HAP-1 (cell line): ENCODE data around the gene ZSCAN10.
"Not testable (repeated sequence)": the region's sequence is repeated elsewhere in the genome, so short reads cannot be mapped to it uniquely, and the experiment has no call there.

Experiments
- DNase-seq, 2 experiments: peaks; one replicate each; pipeline ENCODE4 v3.0.0-alpha.2; 2016 to 2020; ENCODE audit warnings: low spot score in 2 of 2
- H3K27me3 ChIP-seq: fragments of 250-450 bp; sonication (Bioruptor Pico); 2 replicates; pipeline ENCODE4 v1.5.1; 2020; ENCODE audit warnings: low read depth, mild to moderate bottlenecking, moderate library complexity
- H3K36me3 ChIP-seq: fragments of 250-450 bp; sonication (Bioruptor Pico); replicated peaks from 2 replicates; pipeline ENCODE4 v1.5.1; 2020; ENCODE audit warnings: mild to moderate bottlenecking
- H3K4me1 ChIP-seq: fragments of 250-450 bp; sonication (Bioruptor Pico); 2 replicates; pipeline ENCODE4 v1.5.1; 2020; ENCODE audit warnings: mild to moderate bottlenecking
- H3K4me3 ChIP-seq: fragments of 250-450 bp; sonication (Bioruptor Pico); 2 replicates; pipeline ENCODE4 v1.5.1; 2020; ENCODE audit warnings: mild to moderate bottlenecking, moderate library complexity
- H3K9me3 ChIP-seq: fragments of 250-450 bp; sonication (Bioruptor Pico); 2 replicates; pipeline ENCODE4 v1.5.1; 2020; ENCODE audit warnings: mild to moderate bottlenecking, moderate library complexity
- in situ Hi-C: fragments of 300-500 bp; cut with MboI; formaldehyde crosslinking; loops from 3 replicates; pipeline ENCODE4 v1.14.3; 2020; ENCODE audit warnings: low sequenced_read_pairs, inconsistent platforms, mixed read lengths

Gene ZSCAN10

GRCh38 chr16:3141781-3142311 is 42.8 kb upstream of the ZSCAN10 start:
- DNase-seq = no peak
- Histone ChIP-seq H3K27me3 (no peaks in the 10 kb centered on the region), H3K9me3 (no peaks in the 10 kb centered on the region), H3K4me1 (no peaks in the 10 kb centered on the region), H3K4me3 (no peak overlapping the region), H3K36me3 (peaks cover 9% of the 10 kb centered on the region; the same call in 1 of the 2 replicates)
- in situ Hi-C loops = no loop called here

GRCh38 chr16:3140603-3141427 is 41.7 kb upstream of the ZSCAN10 start:
- Histone ChIP-seq H3K4me3 (no peak overlapping the region), H3K9me3 (no peaks in the 10 kb centered on the region), H3K27me3 (no peaks in the 10 kb centered on the region), H3K36me3 (peaks cover 9% of the 10 kb centered on the region; the same call in 1 of the 2 replicates), H3K4me1 (no peaks in the 10 kb centered on the region)
- no peak for DNase-seq
- in situ Hi-C loops = no loop called here

- DNase-seq, H3K4me3 ChIP-seq, in situ Hi-C loops, H3K9me3 ChIP-seq, H3K4me1 ChIP-seq, H3K27me3 ChIP-seq: not testable (repeated sequence)
- H3K36me3 ChIP-seq = peaks cover 10% of the 10 kb centered on the region
Measured at GRCh38 chr16:3139561-3139960, 40.5 kb upstream of the ZSCAN10 start.

GRCh38 chr16:3138823-3139426 is 39.8 kb upstream of the ZSCAN10 start:
- no peak for DNase-seq
- Histone ChIP-seq H3K4me1 (no peaks in the 10 kb centered on the region), H3K4me3 (no peak overlapping the region), H3K36me3 (peaks cover 15% of the 10 kb centered on the region), H3K9me3 (0 out of 2 replicates have a peak, but pooled peaks cover 3% of the 10 kb centered on the region), H3K27me3 (no peaks in the 10 kb centered on the region)
- in situ Hi-C loops = no loop called here

- Histone ChIP-seq H3K9me3 (0 out of 2 replicates have a peak, but pooled peaks cover 3% of the 10 kb centered on the region), H3K4me1 (peaks cover 2% of the 10 kb centered on the region; the same call in 1 of the 2 replicates)
- in situ Hi-C loops = no loop called here
Measured at GRCh38 chr16:3138342-3138741, 39.2 kb upstream of the ZSCAN10 start.

GRCh38 chr16:3137267-3137666 is 38.2 kb upstream of the ZSCAN10 start:
- H3K4me1 ChIP-seq = peaks cover 6% of the 10 kb centered on the region; the same call in 1 of the 2 replicates
- in situ Hi-C loops = no loop called here

More at GRCh38 chr16:3138342-3138741, 39.2 kb upstream of the ZSCAN10 start:
- Histone ChIP-seq H3K27me3 (no peaks in the 10 kb centered on the region), H3K4me3 (no peak overlapping the region), H3K36me3 (peaks cover 15% of the 10 kb centered on the region)
- DNase-seq = no peak

GRCh38 chr16:3135126-3135715 is 36.1 kb upstream of the ZSCAN10 start:
- Histone ChIP-seq H3K27me3 (no peaks in the 10 kb centered on the region), H3K4me3 (peak overlapping the region; percentile 99), H3K9me3 (0 out of 2 replicates have a peak, but pooled peaks cover 3% of the 10 kb centered on the region), H3K4me1 (peaks cover 8% of the 10 kb centered on the region; the same call in 1 of the 2 replicates), H3K36me3 (peaks cover 25% of the 10 kb centered on the region)
- in situ Hi-C loops = no loop called here
- no peak for DNase-seq

More at GRCh38 chr16:3137267-3137666, 38.2 kb upstream of the ZSCAN10 start:
- no peak for DNase-seq
- Histone ChIP-seq H3K4me3 (no peak overlapping the region), H3K36me3 (peaks cover 17% of the 10 kb centered on the region), H3K9me3 (0 out of 2 replicates have a peak, but pooled peaks cover 3% of the 10 kb centered on the region), H3K27me3 (no peaks in the 10 kb centered on the region)

GRCh38 chr16:3134338-3135125 is 35.4 kb upstream of the ZSCAN10 start, which contains the start of gene ZNF213:
Gene ZNF213 (plus strand): TSS chr16:3135029. CDS start chr16:3137281, 2,252 bp downstream.
- H3K9me3 ChIP-seq = 0 out of 2 replicates have a peak, but pooled peaks cover 3% of the 10 kb centered on the region
- H3K36me3 ChIP-seq = peaks cover 25% of the 10 kb centered on the region
- no peaks in the 10 kb centered on the region for H3K27me3 ChIP-seq
- H3K4me3 ChIP-seq = peak within 1 kb of the TSS; percentile 99
- peaks cover 8% of the 10 kb centered on the region; the same call in 1 of the 2 replicates for H3K4me1 ChIP-seq
- peak; percentile 97 to 99 for DNase-seq
- in situ Hi-C loops = no loop called here

GRCh38 chr16:3133844-3134243 is 34.8 kb upstream of the ZSCAN10 start:
- DNase-seq = no peak
- Histone ChIP-seq H3K27me3 (no peaks in the 10 kb centered on the region), H3K4me3 (peak overlapping the region; percentile 99), H3K4me1 (peaks cover 13% of the 10 kb centered on the region), H3K9me3 (0 out of 2 replicates have a peak, but pooled peaks cover 3% of the 10 kb centered on the region), H3K36me3 (peaks cover 30% of the 10 kb centered on the region)
- in situ Hi-C loops = no loop called here

- in situ Hi-C loops = no loop called here
Measured at GRCh38 chr16:3131755-3132377, 32.8 kb upstream of the ZSCAN10 start.

GRCh38 chr16:3129137-3130131 is 30.3 kb upstream of the ZSCAN10 start:
- Histone ChIP-seq H3K9me3 (0 out of 2 replicates have a peak, but pooled peaks cover under 1% of the 10 kb centered on the region), H3K4me3 (peak overlapping the region; percentile 9; the same call in 1 of the 2 replicates), H3K4me1 (peaks cover 18% of the 10 kb centered on the region), H3K27me3 (no peaks in the 10 kb centered on the region), H3K36me3 (peaks cover 43% of the 10 kb centered on the region)
- in situ Hi-C loops = no loop called here
- DNase-seq = peak; percentile 82 to 86

More at GRCh38 chr16:3131755-3132377, 32.8 kb upstream of the ZSCAN10 start:
- Histone ChIP-seq H3K9me3 (0 out of 2 replicates have a peak, but pooled peaks cover 3% of the 10 kb centered on the region), H3K36me3 (peaks cover 45% of the 10 kb centered on the region), H3K4me1 (peaks cover 13% of the 10 kb centered on the region), H3K27me3 (no peaks in the 10 kb centered on the region), H3K4me3 (no peak overlapping the region)
- DNase-seq = peak in 1 of 2 experiments; percentile 76
